Natural killer cell (primary cell): ENCODE measurements around the gene RREB1. TPM values are rescaled to one million over a fixed set of nuclear protein-coding genes. Genes with fewer than 3 reads are reported as not detected.

ENCODE experiments used
- ATAC-seq, 3 donors: fragments of 150-1000 bp in 2 of 3; fragments of 200-7000 bp in 1 of 3; cut with Tn5 transposase; 1 replicate in 1 of 3; 2 replicates in 2 of 3; pipeline ENCODE4 v1.10.0; 2021; ENCODE audit warnings: mild to moderate bottlenecking in 2 of 3, moderate library complexity in 2 of 3
- DNase-seq, 2 donors: peaks; one replicate each; pipeline versions ENCODE4 v3.0.0 to v3.0.0-alpha.2; 2013 to 2021; ENCODE audit warnings: mixed read lengths in 1 of 2
- H3K27ac ChIP-seq: one replicate; pipeline ENCODE4 v1.5.1; 2013; ENCODE audit warnings: mild to moderate bottlenecking, low read length
- H3K27me3 ChIP-seq: one replicate; pipeline ENCODE4 v1.6.1; 2013; ENCODE audit warnings: low read length; ENCODE audit not compliant: control insufficient read depth, insufficient read depth
- H3K36me3 ChIP-seq: one replicate; pipeline ENCODE4 v1.6.1; 2013; ENCODE audit warnings: low read length; ENCODE audit not compliant: control insufficient read depth, insufficient read depth
- H3K4me1 ChIP-seq: one replicate; pipeline ENCODE4 v1.6.1; 2013; ENCODE audit warnings: low read length; ENCODE audit not compliant: control insufficient read depth, insufficient read depth
- H3K4me3 ChIP-seq: one replicate; pipeline ENCODE4 v1.5.1; 2013; ENCODE audit warnings: low read length
- H3K9me3 ChIP-seq: one replicate; pipeline ENCODE4 v1.6.1; 2013; ENCODE audit warnings: low read length; ENCODE audit not compliant: control insufficient read depth, insufficient read depth
- H3K27ac Mint-ChIP-seq, 2 donors: one replicate each; pipeline ENCODE4 v1.8.0; 2022; ENCODE audit warnings: mild to moderate bottlenecking in 2 of 2, mixed read lengths in 2 of 2, moderate library complexity in 1 of 2
- H3K27me3 Mint-ChIP-seq, 2 donors: one replicate each; pipeline ENCODE4 v1.8.0; 2022; ENCODE audit warnings: low read depth in 2 of 2, mixed read lengths in 2 of 2
- H3K36me3 Mint-ChIP-seq: one replicate; pipeline ENCODE4 v1.8.0; 2022; ENCODE audit warnings: mixed read lengths
- H3K4me1 Mint-ChIP-seq, 2 donors: one replicate each; pipeline ENCODE4 v1.8.0; 2022; ENCODE audit warnings: mixed read lengths in 2 of 2
- H3K4me3 Mint-ChIP-seq: one replicate; pipeline ENCODE4 v1.8.0; 2022; ENCODE audit warnings: mild to moderate bottlenecking, moderate library complexity, mixed read lengths
- H3K9me3 Mint-ChIP-seq, 2 donors: one replicate each; pipeline ENCODE4 v1.8.0; 2022; ENCODE audit warnings: mixed read lengths in 2 of 2
- CTCF ChIP-seq: fragments of 200-600 bp; IDR thresholded peaks from one replicate; pipeline ENCODE4 v1.8.0; 2022; ENCODE audit warnings: antibody characterized with exemption
- WGBS: methylation state at CpG from one replicate; pipeline ENCODE4 v1.1.7; 2013; ENCODE audit warnings: missing lambda C conversion rate; ENCODE audit not compliant: insufficient coverage; 5-methylcytosine and 5-hydroxymethylcytosine counted together
- intact Hi-C: fragments of 100-400 bp; cut with micrococcal nuclease; formaldehyde crosslinking; loops from one replicate; pipeline ENCODE4 v1.14.2; 2022
- total RNA-seq, 4 donors: library from RNA; stranded (reverse); fragments of 120-200 nt in 1 of 4; gene quantifications; one replicate each; pipeline versions ENCODE4 v1.2.3 to v1.2.4, GENCODE V29; 2013 to 2022

The RREB1 gene
- total RNA-seq, 3 donors from 2014 or later (not counting 1 experiment from before 2014, with no cell fraction given): 42.2 to 51.8 (median 44.0) TPM

- no peaks in the 10 kb centered on the region for H3K4me1 Mint-ChIP-seq
- no peaks in the 10 kb centered on the region for H3K4me1 ChIP-seq
Measured at GRCh38 chr6:7269816-7270215, 162.1 kb downstream of the RREB1 start.

DNA sequence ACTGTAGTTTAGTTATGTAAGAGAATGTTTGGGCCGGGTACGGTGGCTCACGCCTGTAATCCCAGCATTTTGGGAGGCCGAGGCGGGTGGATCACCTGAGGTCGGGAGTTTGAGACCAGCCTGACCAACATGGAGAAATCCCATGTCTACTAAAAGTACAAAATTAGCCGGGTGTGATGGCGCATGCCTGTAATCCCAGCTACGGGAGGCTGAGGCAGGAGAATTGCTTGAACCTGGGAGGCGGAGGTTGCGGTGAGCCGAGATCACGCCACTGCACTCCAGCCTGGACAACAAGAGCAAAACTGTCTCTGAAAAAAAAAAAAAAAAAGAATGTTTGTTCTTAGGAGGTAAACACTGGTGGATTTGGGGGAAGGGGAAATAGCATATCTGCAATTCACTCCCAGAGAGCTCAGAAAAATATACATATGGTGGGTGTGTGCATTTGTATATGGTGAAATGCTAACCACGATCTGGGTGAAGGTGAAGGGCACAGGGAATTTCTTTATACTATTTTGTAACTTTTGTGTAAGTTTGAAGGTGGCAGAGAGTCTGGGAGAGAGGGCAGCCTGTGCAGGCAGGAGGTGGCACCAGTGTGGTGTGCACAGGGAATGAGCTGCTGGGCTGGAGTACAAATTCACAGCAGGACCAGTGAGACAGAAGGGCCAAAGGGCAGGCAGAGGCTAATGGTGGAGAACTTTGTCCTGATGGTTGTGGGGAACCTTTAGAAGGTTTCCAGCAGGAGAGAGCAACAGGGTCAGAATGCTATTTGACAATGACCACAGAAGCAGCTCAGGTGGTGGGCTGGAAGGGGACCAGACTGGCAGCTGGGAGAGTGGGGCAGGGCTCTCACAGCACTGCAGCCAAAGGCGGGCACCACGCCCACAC is 162.8 kb downstream of the RREB1 start:
- intact Hi-C loops: no loop called here
- no peaks in the 10 kb centered on the region for H3K36me3 Mint-ChIP-seq
- no peak overlapping the region for H3K27ac ChIP-seq
- H3K27me3 ChIP-seq: no peaks in the 10 kb centered on the region
- no peaks in the 10 kb centered on the region for H3K36me3 ChIP-seq
- peaks cover under 1% of the 10 kb centered on the region in 2 donors for H3K4me1 Mint-ChIP-seq
- H3K4me3 ChIP-seq: no peak overlapping the region
- H3K27me3 Mint-ChIP-seq: no peaks in the 10 kb centered on the region
- no peaks in the 10 kb centered on the region for H3K4me1 ChIP-seq
- H3K27ac Mint-ChIP-seq: no peak overlapping the region
- DNase-seq (no peak), ATAC-seq (no peak)
- no peak for TF ChIP-seq CTCF
- H3K9me3 ChIP-seq: peaks cover 4% of the 10 kb centered on the region
- 93% methylated on average over 16 of the region's 16 CpGs for WGBS
- H3K9me3 Mint-ChIP-seq: no peaks in the 10 kb centered on the region
- no peak overlapping the region for H3K4me3 Mint-ChIP-seq

More at GRCh38 chr6:7269816-7270215, 162.1 kb downstream of the RREB1 start:
- Histone ChIP-seq H3K4me3 (no peak overlapping the region), H3K27ac (no peak overlapping the region), H3K36me3 (no peaks in the 10 kb centered on the region), H3K27me3 (no peaks in the 10 kb centered on the region), H3K9me3 (peaks cover 4% of the 10 kb centered on the region)
- intact Hi-C loops: no loop called here
- no peak overlapping the region for H3K27ac Mint-ChIP-seq
- H3K9me3 Mint-ChIP-seq: no peaks in the 10 kb centered on the region
- H3K27me3 Mint-ChIP-seq: no peaks in the 10 kb centered on the region
- no peak for DNase-seq
- no peak for TF ChIP-seq CTCF
- no peak for ATAC-seq
- H3K4me3 Mint-ChIP-seq: no peak overlapping the region
- 93% methylated on average over 4 of the region's 5 CpGs for WGBS
- no peaks in the 10 kb centered on the region for H3K36me3 Mint-ChIP-seq

- H3K36me3 Mint-ChIP-seq: no peaks in the 10 kb centered on the region
- no peaks in the 10 kb centered on the region for H3K36me3 ChIP-seq
- no peak for DNase-seq
- H3K4me1 ChIP-seq: peaks cover 3% of the 10 kb centered on the region
- H3K27ac ChIP-seq: no peak overlapping the region
- H3K27me3 ChIP-seq: no peaks in the 10 kb centered on the region
- TF ChIP-seq CTCF: no peak
- H3K9me3 ChIP-seq: peaks cover 2% of the 10 kb centered on the region
- no peak overlapping the region for H3K4me3 Mint-ChIP-seq
- H3K4me1 Mint-ChIP-seq: peaks cover 7% of the 10 kb centered on the region in 2 donors
- no peak overlapping the region for H3K4me3 ChIP-seq
- 76% methylated on average over 11 of the region's 11 CpGs for WGBS
- H3K27ac Mint-ChIP-seq: no peak overlapping the region
- ATAC-seq: no peak
- intact Hi-C loops: no loop called here
- no peaks in the 10 kb centered on the region for H3K27me3 Mint-ChIP-seq
- no peaks in the 10 kb centered on the region for H3K9me3 Mint-ChIP-seq
Measured at GRCh38 chr6:7271205-7271534, 163.4 kb downstream of the RREB1 start.
